GM12872 (cell line): ENCODE measurements around the gene GMDS.

Experiments
- CTCF ChIP-seq: IDR thresholded peaks from 3 replicates; pipeline ENCODE4 v1.5.1; 2011; ENCODE audit warnings: low read depth, mild to moderate bottlenecking, low read length, moderate library complexity; ENCODE audit not compliant: insufficient read depth

The GMDS gene

DNA sequence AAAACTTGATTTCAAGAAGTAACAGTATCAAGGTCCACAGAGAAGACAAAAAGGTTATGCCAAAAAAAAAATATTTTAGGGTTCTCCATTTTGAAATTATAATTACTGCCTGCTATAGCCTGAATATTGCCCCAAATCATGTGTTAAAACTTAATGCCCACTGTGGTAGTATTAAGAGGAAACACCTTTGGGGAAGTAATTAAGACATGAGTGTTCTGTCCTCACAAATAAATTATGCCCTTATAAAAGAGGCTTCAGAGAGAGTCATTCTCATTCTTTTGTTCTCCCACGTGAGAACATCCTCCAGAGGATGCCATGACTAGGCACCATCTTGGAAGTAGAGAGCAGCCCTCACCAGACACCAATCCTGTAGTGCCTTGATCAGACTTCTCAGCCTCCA, 66.2 kb downstream of the GMDS start:
- no peak for TF ChIP-seq CTCF

DNA sequence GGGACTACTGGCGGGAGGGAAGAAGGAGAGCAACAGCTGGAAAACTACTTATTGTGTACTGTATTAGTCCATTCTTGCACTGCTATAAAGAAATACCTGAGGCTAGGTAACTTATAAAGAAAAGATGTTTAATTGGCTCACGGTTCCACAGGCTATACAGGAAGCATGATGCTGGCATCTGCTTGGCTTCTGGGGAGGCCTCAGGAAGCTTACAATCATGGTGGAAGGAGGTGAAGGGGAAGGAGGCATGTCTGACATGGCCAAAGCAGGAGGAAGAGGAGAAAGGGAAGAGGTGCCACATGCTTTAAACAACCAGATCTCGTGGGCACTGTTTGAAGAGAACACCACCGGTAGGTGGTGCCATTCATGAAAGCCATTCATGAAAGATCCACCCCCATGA, 67.3 kb downstream of the GMDS start:
- no peak for TF ChIP-seq CTCF

GRCh38 chr6:2175825-2176224, 69.6 kb downstream of the GMDS start:
- no peak for TF ChIP-seq CTCF

DNA sequence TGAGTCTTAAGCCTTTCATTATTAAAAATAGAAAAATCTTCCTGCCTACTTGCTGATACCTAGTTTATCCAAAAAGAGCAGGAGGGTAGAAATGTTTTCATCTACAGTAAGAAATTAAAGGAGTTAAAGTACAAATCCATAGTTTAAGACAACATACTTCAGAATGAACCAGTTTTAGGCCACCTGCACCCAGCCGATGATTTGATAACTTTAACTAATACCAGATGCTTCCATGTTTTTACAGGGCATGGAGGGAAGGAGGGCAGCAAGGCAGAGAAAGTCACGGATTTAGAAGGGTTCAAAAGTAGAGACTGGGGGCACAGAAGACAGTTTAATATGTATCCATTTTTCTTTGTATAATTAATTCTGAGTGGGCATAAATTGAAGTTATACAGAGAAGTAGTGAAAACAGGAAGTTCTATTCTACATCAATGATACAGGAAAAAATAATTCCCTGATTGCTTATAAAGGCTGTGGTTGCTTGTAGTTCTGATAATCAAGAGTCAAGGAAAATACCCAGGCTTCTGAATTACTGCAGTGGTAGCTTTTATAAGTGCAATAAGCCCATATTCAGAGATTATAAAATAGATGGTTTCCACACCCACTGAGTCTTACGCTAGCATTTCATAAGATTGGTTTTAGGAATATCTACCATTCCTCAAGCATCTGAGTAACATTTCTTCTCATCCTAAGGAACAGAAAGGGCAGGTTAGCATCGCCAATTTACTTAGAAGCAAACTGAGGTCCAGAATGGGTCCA, 72.0 kb downstream of the GMDS start:
- TF ChIP-seq CTCF, result no peak

- TF ChIP-seq CTCF, result no peak
Measured at GRCh38 chr6:2171728-2172127, 73.7 kb downstream of the GMDS start.

GRCh38 chr6:2168480-2168879, 76.9 kb downstream of the GMDS start:
- no peak for TF ChIP-seq CTCF

DNA sequence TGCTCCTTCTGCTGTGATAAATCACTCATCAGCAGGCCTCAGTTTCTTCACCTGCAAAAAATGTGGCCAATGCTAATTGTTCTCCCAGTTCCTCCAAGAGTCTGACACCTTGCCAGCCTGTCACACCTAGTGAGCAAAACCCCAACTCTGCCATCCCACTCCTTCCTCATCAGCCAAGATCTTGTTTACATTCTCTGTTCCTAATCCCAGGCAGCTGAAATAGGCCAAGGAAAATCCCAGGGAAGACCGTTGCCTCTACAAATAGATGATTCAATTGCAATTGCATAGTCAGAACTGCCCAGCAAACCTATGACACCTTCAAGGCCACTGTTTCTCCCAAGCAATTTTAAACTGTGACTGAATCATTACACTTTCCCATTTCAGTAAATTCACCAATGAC, 78.7 kb downstream of the GMDS start:
- no peak for TF ChIP-seq CTCF

DNA sequence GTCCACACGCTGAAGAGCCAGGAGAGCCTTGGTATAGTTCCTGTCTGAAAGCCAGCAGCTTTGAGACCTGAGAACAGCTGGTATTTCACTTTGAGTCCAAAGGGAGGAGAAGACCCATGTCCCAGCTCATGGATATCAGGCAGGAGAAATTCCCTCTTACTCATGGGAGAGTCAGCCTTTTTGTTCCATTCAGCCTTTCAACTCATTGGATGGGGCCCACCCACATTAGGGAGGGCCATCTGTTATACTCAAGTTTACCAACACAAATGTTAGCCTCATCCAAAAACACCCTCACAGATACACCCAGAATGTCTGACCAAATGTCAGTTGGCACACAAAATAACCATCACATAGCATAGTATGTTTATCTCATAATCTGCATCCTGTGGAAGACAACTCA, 80.1 kb downstream of the GMDS start:
- no peak for TF ChIP-seq CTCF
